Coronary artery (tissue), 2 donors: ENCODE results near the gene CAMTA1.

Experiments used
- DNase-seq: peaks from one replicate; pipeline ENCODE4 v3.0.0-alpha.2; 2017; ENCODE audit warnings: low spot score
- H3K27ac ChIP-seq, 2 donors: fragments of 200-600 bp; sonication (generic); one replicate each; pipeline ENCODE4 v1.5.1; 2016 to 2019
- H3K4me3 ChIP-seq: fragments of 200-600 bp; sonication (generic); 2 replicates; pipeline ENCODE4 v1.5.1; 2016; ENCODE audit warnings: mild to moderate bottlenecking, moderate library complexity
- CTCF ChIP-seq: fragments of 200-600 bp; sonication (generic); IDR thresholded peaks from one replicate; pipeline ENCODE4 v1.5.1; 2019; ENCODE audit warnings: antibody characterized with exemption

The CAMTA1 gene

GRCh38 chr1:7811476-7811875 lies 1026.2 kb downstream of the CAMTA1 start:
- no peak for DNase-seq
- Histone ChIP-seq H3K27ac (no peak overlapping the region), H3K4me3 (no peak overlapping the region)
- TF ChIP-seq CTCF: no peak

- no peak overlapping the region for H3K27ac ChIP-seq
- no peak overlapping the region for H3K4me3 ChIP-seq
- TF ChIP-seq CTCF: no peak
- no peak for DNase-seq
These were observed 1028.6 kb downstream of the CAMTA1 start for GRCh38 chr1:7813677-7814373.
